Cerebellar nuclear complex (tissue), 1 donor: Measurements from ENCODE around the gene C19orf25.

ENCODE experiments used
- DNase-seq, 2 experiments: peaks; one replicate each; lab custom pipeline; 2025; lab: John Stamatoyannopoulos, UW

Gene C19orf25

GRCh38 chr19:1433119-1434039 lies 45.6 kb downstream of the C19orf25 start:
- DNase-seq = no peak

- DNase-seq = no peak
These were observed 46.5 kb downstream of the C19orf25 start for GRCh38 chr19:1432507-1432887.

GRCh38 chr19:1431759-1432506 lies 47.1 kb downstream of the C19orf25 start:
- no peak for DNase-seq

- no peak for DNase-seq
These were observed 48.8 kb downstream of the C19orf25 start for GRCh38 chr19:1430246-1430645.

- no peak for DNase-seq
These were observed 49.3 kb downstream of the C19orf25 start for GRCh38 chr19:1429750-1430149.

- DNase-seq = no peak
These were observed 50.1 kb downstream of the C19orf25 start for GRCh38 chr19:1428738-1429391.

- no peak for DNase-seq
These were observed 51.6 kb downstream of the C19orf25 start for GRCh38 chr19:1427221-1427920.

GRCh38 chr19:1426736-1427135 lies 52.3 kb downstream of the C19orf25 start:
- no peak for DNase-seq

- no peak for DNase-seq
These were observed 53.1 kb downstream of the C19orf25 start for GRCh38 chr19:1425902-1426301.

GRCh38 chr19:1425102-1425837 lies 53.7 kb downstream of the C19orf25 start:
- no peak for DNase-seq

- no peak for DNase-seq
These were observed 54.6 kb downstream of the C19orf25 start for GRCh38 chr19:1424192-1424955.

GRCh38 chr19:1423436-1424191 lies 55.4 kb downstream of the C19orf25 start:
- DNase-seq = no peak
